ENCODE measurements around the gene FGF7.
"Not testable (repeated sequence)": the region's sequence is repeated elsewhere in the genome, so short reads cannot be mapped to it uniquely, and the experiment has no call there.

Gene FGF7

GRCh38 chr15:49423021-49423420 is at the start of gene FGF7:
TSS of gene FGF7 (plus strand) at chr15:49423242. CDS start at chr15:49424298, 1,056 bp downstream.
- ATAC-seq = no peak

- ATAC-seq = no peak
Measured at GRCh38 chr15:49379996-49380395, 43.0 kb upstream of the FGF7 start.

GRCh38 chr15:49380912-49381311 is 42.1 kb upstream of the FGF7 start:
- no peak for ATAC-seq

GRCh38 chr15:49382394-49382793 is 40.6 kb upstream of the FGF7 start:
- no peak for ATAC-seq

GRCh38 chr15:49383266-49383665 is 39.8 kb upstream of the FGF7 start:
- ATAC-seq = no peak

- ATAC-seq = no peak
Measured at GRCh38 chr15:49387471-49387870, 35.6 kb upstream of the FGF7 start.

GRCh38 chr15:49402515-49403296 is 20.3 kb upstream of the FGF7 start:
- ATAC-seq = not testable (repeated sequence)

- ATAC-seq = no peak
Measured at GRCh38 chr15:49406352-49407118, 16.5 kb upstream of the FGF7 start.

- ATAC-seq = no peak
Measured at GRCh38 chr15:49410641-49411040, 12.4 kb upstream of the FGF7 start.

- ATAC-seq = no peak
Measured at GRCh38 chr15:49412797-49413196, 10.2 kb upstream of the FGF7 start.

GRCh38 chr15:49415149-49415548 is 7.9 kb upstream of the FGF7 start:
- no peak for ATAC-seq

GRCh38 chr15:49415638-49416037 is 7.4 kb upstream of the FGF7 start:
- no peak for ATAC-seq

- no peak for ATAC-seq
Measured at GRCh38 chr15:49418811-49419210, 4.2 kb upstream of the FGF7 start.

GRCh38 chr15:49421991-49422390 is 1.1 kb upstream of the FGF7 start:
- ATAC-seq = no peak

GRCh38 chr15:49423901-49424550 is 984 bp downstream of the FGF7 start:
- no peak for ATAC-seq

GRCh38 chr15:49424954-49425353 is 1.9 kb downstream of the FGF7 start:
- ATAC-seq = no peak

GRCh38 chr15:49427372-49427771 is 4.3 kb downstream of the FGF7 start:
- no peak for ATAC-seq

- ATAC-seq = no peak
Measured at GRCh38 chr15:49428409-49429095, 5.5 kb downstream of the FGF7 start.

GRCh38 chr15:49430046-49430445 is 7.0 kb downstream of the FGF7 start:
- no peak for ATAC-seq

- no peak for ATAC-seq
Measured at GRCh38 chr15:49435174-49435573, 12.1 kb downstream of the FGF7 start.

- no peak for ATAC-seq
Measured at GRCh38 chr15:49436751-49437150, 13.7 kb downstream of the FGF7 start.

GRCh38 chr15:49438962-49439631 is 16.1 kb downstream of the FGF7 start:
- no peak for ATAC-seq

Data from activated CD4-positive, CD25-positive, alpha-beta regulatory T cell treated with anti-CD3 and anti-CD28 coated beads, Interleukin-2, amount 50 U/mL, for 24 hours (primary cell).